Measurements from ENCODE around the gene NBPF10.
"Not testable (repeated sequence)": the region's sequence is repeated elsewhere in the genome, so short reads cannot be mapped to it uniquely, and the experiment has no call there.

NBPF10 gene

GRCh38 chr1:146144465-146144864 is at the start of gene NBPF10:
Gene NBPF10 (minus strand): TSS chr1:146144804. CDS start chr1:146144769, 35 bp downstream.
- FAIRE-seq; DNase-seq (ENCODE audit: insufficient read length, low spot score): not testable (repeated sequence)

GRCh38 chr1:146174531-146174930 is 29.9 kb upstream of the NBPF10 start:
- FAIRE-seq; DNase-seq (ENCODE audit: insufficient read length, low spot score): not testable (repeated sequence)

- DNase-seq (ENCODE audit: insufficient read length, low spot score); FAIRE-seq: not testable (repeated sequence)
Observed at GRCh38 chr1:146167740-146168139, 23.1 kb upstream of the NBPF10 start.

GRCh38 chr1:146167273-146167672 is 22.7 kb upstream of the NBPF10 start:
- DNase-seq (ENCODE audit: insufficient read length, low spot score); FAIRE-seq: not testable (repeated sequence)
